ENCODE results near the gene KRTAP4-12. TPM values are rescaled to one million over a fixed set of nuclear protein-coding genes. Genes with fewer than 3 reads are reported as not detected.
"Not testable (repeated sequence)": the region's sequence is repeated elsewhere in the genome, so short reads cannot be mapped to it uniquely, and the experiment has no call there.

KRTAP4-12 gene
- total and polyA plus RNA-seq, 2 of the 13 experiments (the other 11 are each of a cell fraction or from before 2014, with no cell fraction given), result not detected

GRCh38 chr17:41101586-41102259 lies 22.3 kb downstream of the KRTAP4-12 start, which contains the start of gene KRTAP4-16:
TSS of gene KRTAP4-16 (minus strand) at chr17:41102209. CDS start at chr17:41102209, 0 bp downstream.
- H3K4me3 ChIP-seq (replicated peaks in 1 of 3; ENCODE audit: insufficient read depth in 1 of 3, low read depth in 2 of 3, low read length in 3 of 3), result no peak within 1 kb of the TSS
- 21% methylated on average over 10 of the region's 10 CpGs for WGBS (ENCODE audit: low lambda C conversion rate)

DNA sequence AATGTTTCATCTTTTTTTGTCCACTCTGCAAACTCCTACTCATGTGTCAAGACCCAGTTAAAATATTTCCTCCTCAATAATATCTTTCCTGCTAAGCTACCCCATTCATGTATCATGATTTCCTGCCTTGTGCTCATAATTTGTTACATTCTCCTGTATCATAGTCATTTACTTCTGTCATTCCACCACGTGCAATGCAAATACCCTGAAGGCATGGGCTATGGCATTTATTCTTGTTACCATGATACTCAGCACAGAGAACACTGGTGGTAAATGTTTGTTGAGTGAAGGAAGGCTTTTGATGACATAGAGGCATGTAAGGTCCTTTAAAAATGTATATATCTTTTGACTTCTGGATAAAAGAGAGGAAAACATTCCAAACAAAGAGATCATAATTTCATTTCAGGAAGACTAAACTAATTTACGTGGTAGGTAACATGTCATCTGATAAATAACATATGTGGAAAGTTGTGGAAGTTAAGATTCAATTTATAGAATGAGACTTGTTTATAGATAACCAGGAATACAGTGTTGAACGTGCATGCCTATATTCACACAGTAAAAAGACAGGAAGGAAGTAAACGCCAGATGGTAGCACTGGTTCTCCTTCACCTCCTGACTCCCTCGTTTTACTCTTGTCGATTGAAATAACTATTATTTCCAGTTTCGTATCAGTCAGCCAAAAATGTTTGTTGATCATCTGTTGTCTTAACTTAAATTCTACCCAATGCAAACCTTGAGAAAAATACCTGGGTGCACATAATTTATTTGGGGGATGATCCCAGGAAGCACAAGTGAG lies 24.1 kb downstream of the KRTAP4-12 start:
- peaks cover 0 to 11% of the 10 kb centered on the region in 2 experiments; a peak in 2 of 5 replicates for H3K27me3 ChIP-seq (ENCODE audit: control insufficient read depth in 1 of 2, insufficient read depth in 2 of 2, low read length in 2 of 2)
- H3K9me3 ChIP-seq (ENCODE audit: low read length); H2AFZ ChIP-seq (ENCODE audit: low read length); H3K36me3 ChIP-seq (replicated peaks in 1 of 2; ENCODE audit: control insufficient read depth in 1 of 2, insufficient read depth in 2 of 2, low read length in 2 of 2); H3K9ac ChIP-seq (ENCODE audit: insufficient read depth, low read depth, low read length); in situ Hi-C loops (cut with HindIII; ENCODE audit: extremely low pct_ligation_motif_present, low pct_unique_long_range_greater_than_20kb); CTCF ChIA-PET (ENCODE audit: low intra/inter-chr PET ratio, low total read pairs); H3K4me2 ChIP-seq (ENCODE audit: low read depth, low read length); intact Hi-C loops (cut with micrococcal nuclease; ENCODE audit: unreplicated experiment); ATAC-seq; H3K4me1 ChIP-seq (ENCODE audit: insufficient read depth, low read length); FAIRE-seq; BruUV-seq (replicated peaks); H3K4me3 ChIP-seq (replicated peaks in 1 of 3; ENCODE audit: insufficient read depth in 1 of 3, low read depth in 2 of 3, low read length in 3 of 3); DNase-seq (ENCODE audit: low spot score); POLR2A ChIA-PET; H3K79me2 ChIP-seq (ENCODE audit: insufficient read depth, low read length); H4K20me1 ChIP-seq (ENCODE audit: insufficient read depth, low read length); H3K27ac ChIP-seq (ENCODE audit: extremely low read length, insufficient read depth, low read length): not testable (repeated sequence)
- WGBS (ENCODE audit: low lambda C conversion rate), result 15% methylated on average over 7 of the region's 7 CpGs

More at GRCh38 chr17:41101586-41102259, 22.3 kb downstream of the KRTAP4-12 start, which contains the start of gene KRTAP4-16:
- no peak within 1 kb of the TSS for H2AFZ ChIP-seq (ENCODE audit: low read length)
- H3K9me3 ChIP-seq (ENCODE audit: low read length), result no peaks in the 10 kb centered on the region
- intact Hi-C loops (cut with micrococcal nuclease; ENCODE audit: unreplicated experiment), result no loop called here
- no peak for ATAC-seq
- H4K20me1 ChIP-seq (ENCODE audit: insufficient read depth, low read length), result no peaks in the 10 kb centered on the region
- no peak for FAIRE-seq
- in situ Hi-C loops (cut with HindIII; ENCODE audit: extremely low pct_ligation_motif_present, low pct_unique_long_range_greater_than_20kb), result no loop called here
- ChIA-PET POLR2A (no interaction called here), CTCF (ENCODE audit: low intra/inter-chr PET ratio, low total read pairs) (no interaction called here)
- no peak within 1 kb of the TSS for H3K9ac ChIP-seq (ENCODE audit: insufficient read depth, low read depth, low read length)
- no peaks in the 10 kb centered on the region for H3K79me2 ChIP-seq (ENCODE audit: insufficient read depth, low read length)
- TF ChIP-seq PCBP1 (IDR thresholded peaks at IDR 0.05; ENCODE audit: borderline replicate concordance, low read depth, low read length) (0 out of 2 replicates have a peak, but pooled peaks have one; percentile 40), ATRX (CRISPR knock-in tag; IDR thresholded peaks at IDR 0.05; ENCODE audit: borderline replicate concordance) (no peak)
- no peak within 1 kb of the TSS for H3K27ac ChIP-seq (ENCODE audit: extremely low read length, insufficient read depth, low read length)
- H3K27me3 ChIP-seq (ENCODE audit: control insufficient read depth in 1 of 2, insufficient read depth in 2 of 2, low read length in 2 of 2), result peaks cover 0 to 11% of the 10 kb centered on the region in 2 experiments; a peak in 2 of 5 replicates
- no peaks in the 10 kb centered on the region for H3K4me1 ChIP-seq (ENCODE audit: insufficient read depth, low read length)
- no peak within 1 kb of the TSS for H3K4me2 ChIP-seq (ENCODE audit: low read depth, low read length)
- no peak for DNase-seq (ENCODE audit: low spot score)
- no peaks in the 10 kb centered on the region for H3K36me3 ChIP-seq (replicated peaks in 1 of 2; ENCODE audit: control insufficient read depth in 1 of 2, insufficient read depth in 2 of 2, low read length in 2 of 2)
- BruUV-seq (replicated peaks), result no TSS peak
